ENCODE data around the gene NSG1. TPM values are rescaled to one million over a fixed set of nuclear protein-coding genes. Genes with fewer than 3 reads are reported as not detected.

The NSG1 gene
- total RNA-seq, 1 experiment from 2014 or later = not detected

DNA sequence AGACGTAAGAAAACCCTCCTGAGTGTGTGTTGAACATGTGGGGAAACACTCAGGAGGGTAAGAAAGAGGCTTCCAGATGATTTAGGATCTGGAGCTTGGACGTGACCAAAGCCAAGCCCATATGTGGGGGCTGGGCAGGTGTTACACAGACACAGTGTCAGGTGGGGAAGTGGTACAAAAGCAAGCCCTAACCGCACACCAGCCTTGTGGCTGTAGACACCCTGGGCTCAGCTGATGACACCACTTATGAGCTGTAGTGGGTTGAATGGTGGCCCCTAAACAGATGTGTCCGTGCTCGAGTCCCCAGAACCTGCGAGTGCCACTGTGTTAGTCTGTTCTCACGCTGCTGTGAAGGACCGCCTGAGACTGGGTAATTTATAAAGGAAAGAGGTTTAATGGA lies 25.0 kb upstream of the NSG1 start:
- TF ChIP-seq, protein P1, sequence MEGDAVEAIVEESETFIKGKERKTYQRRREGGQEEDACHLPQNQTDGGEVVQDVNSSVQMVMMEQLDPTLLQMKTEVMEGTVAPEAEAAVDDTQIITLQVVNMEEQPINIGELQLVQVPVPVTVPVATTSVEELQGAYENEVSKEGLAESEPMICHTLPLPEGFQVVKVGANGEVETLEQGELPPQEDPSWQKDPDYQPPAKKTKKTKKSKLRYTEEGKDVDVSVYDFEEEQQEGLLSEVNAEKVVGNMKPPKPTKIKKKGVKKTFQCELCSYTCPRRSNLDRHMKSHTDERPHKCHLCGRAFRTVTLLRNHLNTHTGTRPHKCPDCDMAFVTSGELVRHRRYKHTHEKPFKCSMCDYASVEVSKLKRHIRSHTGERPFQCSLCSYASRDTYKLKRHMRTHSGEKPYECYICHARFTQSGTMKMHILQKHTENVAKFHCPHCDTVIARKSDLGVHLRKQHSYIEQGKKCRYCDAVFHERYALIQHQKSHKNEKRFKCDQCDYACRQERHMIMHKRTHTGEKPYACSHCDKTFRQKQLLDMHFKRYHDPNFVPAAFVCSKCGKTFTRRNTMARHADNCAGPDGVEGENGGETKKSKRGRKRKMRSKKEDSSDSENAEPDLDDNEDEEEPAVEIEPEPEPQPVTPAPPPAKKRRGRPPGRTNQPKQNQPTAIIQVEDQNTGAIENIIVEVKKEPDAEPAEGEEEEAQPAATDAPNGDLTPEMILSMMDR (IDR thresholded peaks at IDR 0.05; ENCODE audit: unreplicated experiment) = no peak
- DNase-seq = no peak
- Mint-ChIP-seq H3K27me3 (ENCODE audit: unreplicated experiment) (peaks cover 34% of the 10 kb centered on the region), H3K9me3 (ENCODE audit: low read depth, unreplicated experiment) (peaks cover 2% of the 10 kb centered on the region), H3K4me3 (ENCODE audit: low read depth, unreplicated experiment) (no peak overlapping the region), H3K27ac (ENCODE audit: unreplicated experiment) (no peak overlapping the region), H3K4me1 (ENCODE audit: low read depth, unreplicated experiment) (no peaks in the 10 kb centered on the region), H3K36me3 (ENCODE audit: insufficient read depth, unreplicated experiment) (no peaks in the 10 kb centered on the region)
- intact Hi-C loops (cut with micrococcal nuclease; ENCODE audit: unreplicated experiment) = no loop called here
- BruUV-seq (replicated peaks) = no TSS peak
- CTCF ChIA-PET = no interaction called here

DNA sequence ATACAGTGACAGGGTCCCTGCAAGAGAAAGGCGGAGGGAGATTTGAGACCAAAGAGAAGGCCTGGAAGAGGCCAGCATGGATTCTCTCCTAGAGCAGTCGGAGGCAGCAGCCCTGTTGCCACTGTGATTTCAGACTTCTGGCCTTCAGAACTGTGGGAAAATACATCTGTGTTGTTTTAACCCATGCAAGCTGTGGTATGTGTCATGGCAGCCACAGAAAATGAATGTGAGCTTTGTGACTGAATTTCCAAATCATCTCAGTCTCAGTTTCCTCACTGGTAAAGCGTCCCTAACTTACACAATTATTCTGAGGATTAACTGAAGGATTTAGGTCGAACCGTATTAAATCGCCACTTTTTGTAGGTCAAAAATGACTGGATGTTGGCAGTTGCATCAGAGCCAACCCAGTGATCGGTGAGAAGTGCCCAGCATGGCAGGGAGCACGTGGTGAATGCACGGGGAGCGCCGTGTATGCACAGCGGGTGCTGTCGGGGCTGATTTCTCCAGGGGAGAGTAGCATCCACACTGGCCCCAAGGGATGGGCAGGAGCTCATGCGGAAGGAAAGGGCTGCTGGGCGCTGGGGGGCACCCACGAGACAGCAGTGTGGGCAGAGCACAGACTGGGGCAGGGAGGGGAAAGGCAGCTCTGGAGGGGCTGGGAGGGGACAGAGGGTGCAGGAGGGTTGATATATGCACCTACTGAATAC lies 23.8 kb upstream of the NSG1 start:
- H3K27ac Mint-ChIP-seq (ENCODE audit: unreplicated experiment) = no peak overlapping the region
- intact Hi-C loops (cut with micrococcal nuclease; ENCODE audit: unreplicated experiment) = no loop called here
- TF ChIP-seq, protein P1 (IDR thresholded peaks at IDR 0.05; ENCODE audit: unreplicated experiment) = no peak
- DNase-seq = no peak
- H3K36me3 Mint-ChIP-seq (ENCODE audit: insufficient read depth, unreplicated experiment) = no peaks in the 10 kb centered on the region
- H3K4me1 Mint-ChIP-seq (ENCODE audit: low read depth, unreplicated experiment) = no peaks in the 10 kb centered on the region
- no TSS peak for BruUV-seq (replicated peaks)
- peaks cover 22% of the 10 kb centered on the region for H3K27me3 Mint-ChIP-seq (ENCODE audit: unreplicated experiment)
- H3K9me3 Mint-ChIP-seq (ENCODE audit: low read depth, unreplicated experiment) = peaks cover 2% of the 10 kb centered on the region
- H3K4me3 Mint-ChIP-seq (ENCODE audit: low read depth, unreplicated experiment) = no peak overlapping the region
- CTCF ChIA-PET = no interaction called here

DNA sequence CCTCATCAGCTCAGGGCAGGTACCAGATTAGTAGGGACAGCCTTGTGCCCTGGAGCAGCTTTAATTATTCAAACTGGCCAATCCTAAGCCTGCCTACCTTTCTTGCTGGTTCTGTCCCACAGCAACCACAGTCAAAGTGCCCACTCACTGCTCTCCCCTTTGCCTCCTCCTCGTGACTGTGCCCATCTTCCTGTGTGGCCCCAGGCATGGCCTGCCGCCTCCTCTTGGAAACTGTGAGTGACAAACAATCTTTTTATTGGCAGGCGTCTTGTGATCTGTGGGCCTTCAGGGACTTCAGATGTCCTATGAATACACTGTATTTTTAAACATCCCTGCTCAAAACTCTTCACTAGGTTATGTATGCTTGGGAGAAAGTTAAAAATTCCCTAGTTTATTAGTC lies 22.8 kb upstream of the NSG1 start:
- Mint-ChIP-seq H3K27ac (ENCODE audit: unreplicated experiment) (no peak overlapping the region), H3K27me3 (ENCODE audit: unreplicated experiment) (peaks cover 23% of the 10 kb centered on the region), H3K36me3 (ENCODE audit: insufficient read depth, unreplicated experiment) (no peaks in the 10 kb centered on the region), H3K4me1 (ENCODE audit: low read depth, unreplicated experiment) (no peaks in the 10 kb centered on the region), H3K4me3 (ENCODE audit: low read depth, unreplicated experiment) (no peak overlapping the region), H3K9me3 (ENCODE audit: low read depth, unreplicated experiment) (peaks cover 2% of the 10 kb centered on the region)
- no TSS peak for BruUV-seq (replicated peaks)
- DNase-seq = no peak
- intact Hi-C loops (cut with micrococcal nuclease; ENCODE audit: unreplicated experiment) = no loop called here
- CTCF ChIA-PET = no interaction called here
- TF ChIP-seq, protein P1 (IDR thresholded peaks at IDR 0.05; ENCODE audit: unreplicated experiment) = no peak

DNA sequence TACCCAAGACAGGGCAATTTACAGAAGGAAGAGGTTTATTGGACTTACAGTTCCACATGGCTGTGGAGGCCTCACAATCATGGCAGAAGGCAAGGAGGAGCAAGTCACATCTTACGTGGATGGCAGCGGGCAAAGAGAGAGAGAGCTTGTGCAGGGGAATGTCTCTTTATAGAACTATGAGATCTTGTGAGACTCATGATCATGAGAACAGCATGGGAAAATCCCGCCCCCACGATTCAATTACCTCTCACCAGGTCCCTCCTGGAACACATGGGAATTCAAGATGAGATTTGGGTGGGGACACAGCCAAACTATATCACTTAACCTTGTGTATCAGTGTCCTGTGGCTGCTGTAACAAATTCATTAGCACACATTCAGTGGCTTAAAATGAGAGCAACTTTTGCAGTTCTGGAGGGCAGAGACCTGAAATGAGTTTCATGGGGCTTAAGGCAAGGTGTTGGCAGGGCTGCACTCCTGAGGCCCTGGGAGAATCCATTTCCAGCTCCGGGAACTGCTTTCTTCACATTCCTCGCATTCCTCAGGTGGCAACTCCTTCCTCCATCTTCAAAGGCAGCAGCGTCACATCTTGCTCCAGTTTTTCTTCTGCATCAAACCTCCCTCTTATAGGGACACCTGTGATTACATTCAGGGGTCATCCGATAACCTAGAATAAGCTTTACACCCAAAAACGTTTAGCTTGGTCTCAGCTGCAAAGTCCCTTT lies 22.3 kb upstream of the NSG1 start:
- TF ChIP-seq, protein P1 (IDR thresholded peaks at IDR 0.05; ENCODE audit: unreplicated experiment) = no peak
- peaks cover 29% of the 10 kb centered on the region for H3K27me3 Mint-ChIP-seq (ENCODE audit: unreplicated experiment)
- no peaks in the 10 kb centered on the region for H3K36me3 Mint-ChIP-seq (ENCODE audit: insufficient read depth, unreplicated experiment)
- H3K27ac Mint-ChIP-seq (ENCODE audit: unreplicated experiment) = no peak overlapping the region
- peaks cover 2% of the 10 kb centered on the region for H3K9me3 Mint-ChIP-seq (ENCODE audit: low read depth, unreplicated experiment)
- intact Hi-C loops (cut with micrococcal nuclease; ENCODE audit: unreplicated experiment) = no loop called here
- CTCF ChIA-PET = no interaction called here
- no TSS peak for BruUV-seq (replicated peaks)
- H3K4me1 Mint-ChIP-seq (ENCODE audit: low read depth, unreplicated experiment) = no peaks in the 10 kb centered on the region
- no peak for DNase-seq
- no peak overlapping the region for H3K4me3 Mint-ChIP-seq (ENCODE audit: low read depth, unreplicated experiment)
